ENCODE results near the gene PKD2.

DNA sequence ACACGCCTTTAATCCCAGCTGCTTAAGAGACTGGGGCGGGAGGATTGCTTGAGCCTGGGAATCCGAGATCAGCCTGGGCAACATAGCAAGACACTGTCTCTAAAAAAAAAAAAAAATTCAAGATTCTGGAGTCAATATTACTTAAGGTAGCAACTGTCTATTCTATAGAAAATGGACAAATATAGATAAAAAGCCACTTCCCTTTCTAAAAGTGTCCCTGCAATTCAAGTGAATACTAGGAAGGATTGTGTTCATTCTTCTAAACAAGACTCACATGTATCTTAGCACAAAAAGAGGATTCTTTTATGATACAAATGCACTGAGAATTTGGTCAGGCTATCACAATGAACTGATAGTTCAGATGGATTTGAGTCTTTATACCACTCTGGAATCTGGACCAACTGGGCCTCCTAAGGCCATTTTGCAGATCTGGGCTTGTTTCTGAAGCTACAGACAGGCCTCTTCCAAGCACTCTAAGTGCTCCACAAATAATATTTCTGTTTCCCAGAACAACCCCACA is 7.0 kb downstream of the PKD2 start:
- no peak for TF ChIP-seq EZH2phosphoT487 (IDR thresholded peaks at IDR 0.05; ENCODE audit: low read depth, severe bottlenecking, unreplicated experiment)
- TF ChIP-seq, protein P1, sequence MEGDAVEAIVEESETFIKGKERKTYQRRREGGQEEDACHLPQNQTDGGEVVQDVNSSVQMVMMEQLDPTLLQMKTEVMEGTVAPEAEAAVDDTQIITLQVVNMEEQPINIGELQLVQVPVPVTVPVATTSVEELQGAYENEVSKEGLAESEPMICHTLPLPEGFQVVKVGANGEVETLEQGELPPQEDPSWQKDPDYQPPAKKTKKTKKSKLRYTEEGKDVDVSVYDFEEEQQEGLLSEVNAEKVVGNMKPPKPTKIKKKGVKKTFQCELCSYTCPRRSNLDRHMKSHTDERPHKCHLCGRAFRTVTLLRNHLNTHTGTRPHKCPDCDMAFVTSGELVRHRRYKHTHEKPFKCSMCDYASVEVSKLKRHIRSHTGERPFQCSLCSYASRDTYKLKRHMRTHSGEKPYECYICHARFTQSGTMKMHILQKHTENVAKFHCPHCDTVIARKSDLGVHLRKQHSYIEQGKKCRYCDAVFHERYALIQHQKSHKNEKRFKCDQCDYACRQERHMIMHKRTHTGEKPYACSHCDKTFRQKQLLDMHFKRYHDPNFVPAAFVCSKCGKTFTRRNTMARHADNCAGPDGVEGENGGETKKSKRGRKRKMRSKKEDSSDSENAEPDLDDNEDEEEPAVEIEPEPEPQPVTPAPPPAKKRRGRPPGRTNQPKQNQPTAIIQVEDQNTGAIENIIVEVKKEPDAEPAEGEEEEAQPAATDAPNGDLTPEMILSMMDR (IDR thresholded peaks at IDR 0.05; ENCODE audit: poor library complexity) = no peak
- no peak for TF ChIP-seq EZH2 (IDR thresholded peaks at IDR 0.05; ENCODE audit: borderline replicate concordance)

Data from hepatocyte (in vitro differentiated cells).